ENCODE measurements around the gene ONECUT2. TPM values are rescaled to one million over a fixed set of nuclear protein-coding genes. Genes with fewer than 3 reads are reported as not detected.
A peak's percentile ranks its signal among the peaks of the same experiment; 100 is the strongest.

The ONECUT2 gene
- total RNA-seq, 1 donor from 2014 or later: under 0.01 TPM

DNA sequence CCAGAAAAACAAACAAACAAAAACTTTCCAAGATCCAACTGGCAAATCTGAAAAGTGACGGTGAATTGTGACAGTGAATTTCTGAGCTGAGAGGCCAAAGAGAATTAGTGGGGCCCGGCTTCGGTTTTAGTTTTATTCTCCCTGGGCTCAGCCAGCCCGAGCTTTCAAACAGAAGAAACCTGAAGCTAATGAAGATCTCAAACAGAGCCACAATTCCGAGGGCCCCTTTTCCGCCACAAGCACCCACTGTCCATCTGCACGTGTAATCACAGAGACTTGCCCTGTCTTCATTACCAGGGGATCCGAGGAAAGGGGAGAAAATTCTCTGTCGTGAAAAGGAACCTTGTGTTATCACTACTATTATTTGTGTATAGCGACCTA is 4.2 kb upstream of the ONECUT2 start:
- no peak for DNase-seq (ENCODE audit: low read depth in 2 of 2)

DNA sequence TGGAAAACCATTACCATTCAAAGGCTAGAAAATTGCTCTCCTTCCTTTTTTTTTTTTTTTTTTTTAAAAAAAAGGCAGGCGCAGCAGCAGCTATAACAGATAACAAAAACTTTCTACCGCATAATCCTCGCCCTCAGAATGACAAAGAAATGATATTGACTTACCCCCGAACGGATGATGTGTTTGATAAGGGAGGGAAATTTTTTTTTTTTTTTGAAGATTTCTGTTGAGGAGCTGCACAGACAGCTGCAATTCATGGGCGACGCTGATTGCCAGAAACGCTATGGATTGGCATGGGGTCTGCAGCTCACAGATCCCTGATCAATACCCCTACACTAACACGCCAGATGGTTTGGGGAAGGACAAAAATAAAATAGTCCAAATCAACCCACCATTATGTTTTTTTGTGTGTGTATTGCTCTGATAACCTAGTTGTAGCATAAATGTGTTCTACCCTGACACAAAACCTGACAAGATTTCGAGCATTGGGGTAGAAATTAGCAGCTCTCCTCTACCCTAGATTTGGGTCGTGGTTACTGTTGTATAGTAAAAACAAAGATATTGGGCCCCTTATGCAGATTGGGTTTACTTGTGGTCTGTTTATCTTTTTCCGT is 3.6 kb upstream of the ONECUT2 start:
- no peak for DNase-seq (ENCODE audit: low read depth in 2 of 2)

GRCh38 chr18:57432140-57432539 is 3.0 kb upstream of the ONECUT2 start:
- DNase-seq (ENCODE audit: low read depth in 2 of 2): no peak

DNA sequence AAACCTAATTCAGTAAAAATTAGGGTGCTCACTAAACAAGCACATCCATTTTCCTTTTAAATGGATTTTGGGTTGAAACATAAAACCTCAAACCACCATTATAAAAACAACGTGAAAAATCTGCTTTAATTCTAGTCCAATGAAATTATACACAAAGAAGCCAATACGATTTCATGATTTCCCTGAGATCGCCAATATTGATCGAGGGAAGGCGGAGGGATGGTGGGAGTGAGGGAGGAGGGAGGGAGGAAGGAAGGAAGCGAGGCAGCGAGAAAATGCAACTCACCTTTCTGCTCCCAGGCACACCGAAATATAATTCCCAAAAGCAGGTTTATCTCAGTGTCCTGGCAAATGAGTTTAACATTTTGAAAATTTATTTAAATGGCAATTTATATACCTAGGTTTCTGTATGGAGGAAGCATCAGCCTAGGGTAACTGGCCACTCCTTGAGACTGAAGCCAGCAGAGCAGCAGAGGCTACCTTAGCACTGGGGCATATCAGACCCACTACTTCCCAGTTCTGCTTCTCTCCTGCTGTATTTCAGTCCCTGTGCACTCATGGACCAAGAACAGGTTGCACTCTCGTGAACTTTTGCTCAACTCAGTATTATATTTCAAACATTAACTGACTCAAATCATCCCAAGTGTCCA is 2.3 kb upstream of the ONECUT2 start:
- DNase-seq (ENCODE audit: low read depth in 2 of 2): no peak

- DNase-seq (ENCODE audit: low read depth in 2 of 2): no peak
Measured at GRCh38 chr18:57433482-57433881, 1.7 kb upstream of the ONECUT2 start.

- no peak for DNase-seq (ENCODE audit: low read depth in 2 of 2)
Measured at GRCh38 chr18:57433934-57434535, 1.1 kb upstream of the ONECUT2 start.

DNA sequence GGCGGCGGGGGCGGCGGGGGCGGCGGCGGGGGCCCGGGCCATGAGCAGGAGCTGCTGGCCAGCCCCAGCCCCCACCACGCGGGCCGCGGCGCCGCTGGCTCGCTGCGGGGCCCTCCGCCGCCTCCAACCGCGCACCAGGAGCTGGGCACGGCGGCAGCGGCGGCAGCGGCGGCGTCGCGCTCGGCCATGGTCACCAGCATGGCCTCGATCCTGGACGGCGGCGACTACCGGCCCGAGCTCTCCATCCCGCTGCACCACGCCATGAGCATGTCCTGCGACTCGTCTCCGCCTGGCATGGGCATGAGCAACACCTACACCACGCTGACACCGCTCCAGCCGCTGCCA is 644 bp downstream of the ONECUT2 start:
- DNase-seq (ENCODE audit: low read depth in 2 of 2): no peak

- no peak for DNase-seq (ENCODE audit: low read depth in 2 of 2)
Measured at GRCh38 chr18:57436191-57436964, 1.2 kb downstream of the ONECUT2 start.

DNA sequence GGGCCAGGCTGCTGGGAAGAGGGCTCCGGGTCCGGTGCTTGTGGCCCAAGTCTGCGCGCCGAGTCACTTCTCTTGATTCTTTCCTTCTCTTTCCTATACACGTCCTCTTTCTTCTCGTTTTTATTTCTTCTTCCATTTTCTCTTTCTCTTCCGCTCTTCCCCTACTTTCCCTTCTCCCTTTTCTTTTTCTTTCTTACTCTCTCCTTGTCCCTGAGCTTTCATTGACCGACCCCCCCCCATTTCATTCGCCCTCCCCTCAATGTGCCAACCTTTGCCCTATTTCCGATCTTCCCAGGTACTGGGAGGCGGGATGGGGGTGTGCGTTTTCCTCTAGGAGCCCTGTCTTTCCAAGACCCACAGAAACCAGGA is 1.8 kb downstream of the ONECUT2 start:
- no peak for DNase-seq (ENCODE audit: low read depth in 2 of 2)

DNA sequence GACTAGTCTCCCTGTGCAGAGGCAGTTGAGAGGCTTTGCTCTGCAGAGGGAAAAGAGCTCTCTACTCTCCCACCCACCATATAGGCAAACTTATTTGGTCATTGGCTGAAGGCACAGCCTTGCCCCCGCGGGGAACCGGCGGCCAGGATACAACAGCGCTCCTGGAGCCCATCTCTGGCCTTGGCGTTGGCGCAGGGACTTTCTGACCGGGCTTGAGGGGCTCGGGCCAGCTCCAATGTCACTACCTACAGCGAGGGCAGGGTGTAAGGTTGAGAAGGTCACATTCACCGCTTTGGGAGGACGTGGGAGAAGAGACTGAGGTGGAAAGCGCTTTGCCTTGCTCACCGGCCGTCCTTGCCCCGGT is 2.2 kb downstream of the ONECUT2 start:
- no peak for DNase-seq (ENCODE audit: low read depth in 2 of 2)

DNA sequence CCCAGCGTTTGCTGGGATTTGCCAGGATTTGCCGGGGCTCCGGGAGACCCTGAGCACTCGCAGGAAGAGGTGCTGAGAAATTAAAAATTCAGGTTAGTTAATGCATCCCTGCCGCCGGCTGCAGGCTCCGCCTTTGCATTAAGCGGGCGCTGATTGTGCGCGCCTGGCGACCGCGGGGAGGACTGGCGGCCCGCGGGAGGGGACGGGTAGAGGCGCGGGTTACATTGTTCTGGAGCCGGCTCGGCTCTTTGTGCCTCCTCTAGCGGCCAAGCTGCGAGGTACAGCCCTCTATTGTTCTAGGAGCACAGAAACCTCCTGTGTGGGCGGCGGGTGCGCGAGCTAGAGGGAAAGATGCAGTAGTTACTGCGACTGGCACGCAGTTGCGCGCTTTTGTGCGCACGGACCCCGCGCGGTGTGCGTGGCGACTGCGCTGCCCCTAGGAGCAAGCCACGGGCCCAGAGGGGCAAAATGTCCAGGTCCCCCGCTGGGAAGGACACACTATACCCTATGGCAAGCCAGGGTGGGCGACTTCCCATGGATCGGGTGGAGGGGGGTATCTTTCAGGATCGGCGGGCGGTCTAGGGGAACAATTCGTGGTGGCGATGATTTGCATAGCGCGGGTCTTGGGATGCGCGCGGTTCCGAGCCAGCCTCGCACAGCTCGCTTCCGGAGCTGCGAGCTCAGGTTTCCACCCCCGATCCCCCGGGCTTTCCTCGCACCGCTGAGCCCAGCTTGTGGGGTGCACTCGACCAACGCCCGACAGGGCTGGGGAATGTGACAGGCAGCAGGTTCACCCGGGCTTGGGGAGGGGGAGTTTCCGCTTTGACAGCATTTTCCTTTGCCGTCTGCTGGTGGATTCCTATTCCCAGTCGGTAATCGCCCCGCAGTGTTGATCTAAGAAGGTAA is 2.8 kb downstream of the ONECUT2 start:
- DNase-seq (ENCODE audit: low read depth in 2 of 2): peak; percentile 71 to 82

DNA sequence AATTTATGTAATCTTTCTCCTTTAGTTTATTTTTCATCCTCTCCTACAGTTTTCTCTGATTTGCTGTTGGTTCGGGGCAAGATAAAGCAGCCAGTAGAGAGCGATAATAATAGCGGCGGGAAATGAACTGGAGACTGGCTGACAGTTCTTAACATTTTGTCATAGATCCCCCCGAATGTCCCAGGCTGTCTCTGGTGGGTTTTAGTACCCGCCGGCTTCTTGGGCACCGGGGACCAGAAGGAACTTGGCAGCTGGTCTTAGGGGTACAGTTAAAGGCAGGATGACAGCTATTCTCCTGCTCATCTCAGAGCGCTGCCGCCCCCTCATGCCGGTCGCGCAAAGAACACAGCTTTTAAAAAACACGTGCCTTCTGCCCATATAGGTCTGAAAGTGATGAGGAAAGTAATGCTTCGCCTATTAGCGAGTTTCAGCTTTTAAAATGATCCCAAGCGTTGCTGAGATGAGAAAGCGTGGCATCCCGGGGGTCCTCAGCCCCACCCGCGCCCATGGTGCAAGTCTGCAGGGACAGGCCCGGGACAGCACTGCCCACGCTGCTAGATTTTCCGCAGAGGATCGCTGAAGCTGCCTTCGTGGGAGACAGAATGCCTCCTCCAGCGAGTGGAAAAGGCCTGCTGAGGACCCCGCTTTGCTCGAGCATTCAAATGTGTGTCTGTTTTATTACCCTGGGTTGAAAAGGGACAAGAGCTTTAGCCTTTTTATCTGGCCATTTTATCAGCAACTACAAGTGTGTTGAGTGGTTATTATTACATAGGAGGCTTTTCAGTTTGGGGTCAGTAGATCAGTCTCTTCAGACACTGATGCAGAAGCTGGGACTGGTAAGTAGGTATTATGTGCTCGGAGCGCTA is 3.8 kb downstream of the ONECUT2 start:
- DNase-seq (ENCODE audit: low read depth in 2 of 2): no peak

- DNase-seq (ENCODE audit: low read depth in 2 of 2): no peak
Measured at GRCh38 chr18:57439609-57439968, 4.4 kb downstream of the ONECUT2 start.

GRCh38 chr18:57439985-57440330 is 4.8 kb downstream of the ONECUT2 start:
- no peak for DNase-seq (ENCODE audit: low read depth in 2 of 2)

GRCh38 chr18:57440331-57441070 is 5.3 kb downstream of the ONECUT2 start:
- DNase-seq (ENCODE audit: low read depth in 2 of 2): no peak

DNA sequence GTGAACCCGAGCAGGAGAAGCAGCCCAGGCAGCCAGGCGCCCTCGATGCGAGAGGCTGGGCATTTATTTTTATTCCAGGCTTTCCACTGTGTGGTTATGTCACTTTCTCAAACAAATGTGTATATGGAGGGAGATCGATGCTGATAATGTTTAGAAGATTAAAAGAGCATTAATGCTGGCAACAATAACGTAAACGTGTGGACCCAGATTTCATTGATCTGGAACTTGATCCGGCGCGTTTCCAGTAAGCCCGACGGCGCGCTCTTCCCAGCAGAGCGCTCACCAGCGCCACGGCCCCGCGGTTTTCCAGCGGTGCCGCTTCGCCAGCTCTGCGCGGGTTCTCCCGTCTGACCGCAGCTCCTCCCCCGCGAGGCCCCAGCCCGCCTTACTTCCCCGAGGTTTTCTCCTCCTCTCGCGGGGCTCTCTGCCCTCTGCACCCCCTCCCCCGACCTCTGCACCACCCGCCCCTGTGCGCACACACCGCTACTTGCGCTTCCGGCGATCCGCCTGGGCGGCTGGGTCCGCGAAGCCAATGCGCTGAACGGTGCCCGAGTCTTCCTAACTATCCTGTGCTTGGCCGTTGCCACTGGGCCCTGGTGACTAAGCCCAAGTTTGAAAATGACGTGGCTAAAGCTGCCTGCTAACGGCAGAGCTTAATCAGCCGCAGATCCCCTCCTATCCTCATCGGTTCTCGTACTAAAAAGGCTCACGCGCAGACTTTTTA is 6.1 kb downstream of the ONECUT2 start:
- DNase-seq (ENCODE audit: low read depth in 2 of 2): no peak

DNA sequence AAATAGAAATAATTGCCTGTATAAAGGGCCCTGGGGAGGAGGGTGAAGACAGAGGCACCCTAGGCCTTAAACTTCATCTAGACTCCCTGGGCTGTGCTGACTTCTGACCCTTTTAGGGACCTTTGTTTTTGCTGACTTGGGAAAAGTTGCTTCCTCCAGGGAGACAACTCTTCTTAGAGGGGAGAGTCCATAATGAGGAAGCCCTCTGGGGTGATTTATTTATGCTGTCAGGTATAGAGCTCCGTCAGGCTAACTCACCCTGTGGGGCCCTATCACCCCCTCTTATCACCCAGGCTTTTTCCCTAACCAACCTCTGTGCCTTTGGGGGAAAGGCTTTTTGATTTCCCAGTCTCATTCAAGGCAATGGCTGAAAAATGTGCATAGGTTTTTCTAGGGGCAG is 8.1 kb downstream of the ONECUT2 start:
- no peak for DNase-seq (ENCODE audit: low read depth in 2 of 2)

DNA sequence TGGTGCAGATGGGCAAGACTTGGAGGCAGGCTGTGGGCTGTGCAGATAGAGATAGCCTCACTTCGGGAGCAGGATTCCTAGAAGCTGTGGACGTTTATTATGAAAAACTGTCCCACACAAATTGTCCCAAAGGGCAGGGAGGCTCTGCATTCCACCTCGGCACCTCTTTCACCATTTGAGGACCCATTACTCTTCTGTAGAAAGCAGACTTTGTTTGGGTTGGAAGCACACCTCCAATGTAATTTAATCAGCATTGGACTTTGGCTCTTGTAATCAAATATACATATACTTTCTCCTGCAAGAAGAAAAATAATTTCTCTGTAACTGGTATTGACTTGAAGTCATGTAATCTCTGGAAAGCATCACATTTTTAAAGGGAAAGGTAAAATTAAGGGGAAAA is 8.5 kb downstream of the ONECUT2 start:
- no peak for DNase-seq (ENCODE audit: low read depth in 2 of 2)

DNA sequence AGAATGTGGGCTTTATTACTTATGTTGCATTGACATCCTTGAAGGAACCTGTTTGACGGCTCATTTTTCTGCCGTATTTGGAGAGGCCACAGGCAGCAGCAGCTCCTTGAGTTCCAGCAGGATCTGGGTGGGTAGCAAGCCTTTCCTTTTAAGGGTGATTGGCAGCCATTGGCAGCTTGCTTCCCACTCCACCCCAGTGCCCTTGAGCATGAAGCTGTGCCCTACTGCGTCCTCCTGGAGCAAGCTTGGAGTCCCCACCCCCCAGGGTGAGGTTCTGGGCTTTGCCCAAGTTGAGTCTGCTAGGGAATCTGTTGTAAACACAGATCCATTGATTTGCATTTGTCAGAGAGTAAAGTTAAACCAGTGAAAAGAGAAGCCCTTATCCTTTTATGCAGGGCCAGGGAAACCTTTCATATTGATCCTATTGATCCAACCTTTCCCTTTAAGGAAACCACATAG is 9.2 kb downstream of the ONECUT2 start:
- no peak for DNase-seq (ENCODE audit: low read depth in 2 of 2)

Measured in lung microvascular endothelial cell (primary cell).